ENCODE data around the gene GIGYF2.

Gene GIGYF2

GRCh38 chr2:232787806-232788205 lies 90.7 kb downstream of the GIGYF2 start:
- no peak for DNase-seq (ENCODE audit: low read depth)
- no peak for TF ChIP-seq CTCF (IDR thresholded peaks at IDR 0.05; ENCODE audit: insufficient read depth, low read depth, low read length, missing control alignments)
- no peak overlapping the region for H3K4me3 ChIP-seq (ENCODE audit: low read length)

GRCh38 chr2:232789082-232789481 lies 92.0 kb downstream of the GIGYF2 start:
- H3K4me3 ChIP-seq (ENCODE audit: low read length), result no peak overlapping the region
- no peak for DNase-seq (ENCODE audit: low read depth)
- no peak for TF ChIP-seq CTCF (IDR thresholded peaks at IDR 0.05; ENCODE audit: insufficient read depth, low read depth, low read length, missing control alignments)

DNA sequence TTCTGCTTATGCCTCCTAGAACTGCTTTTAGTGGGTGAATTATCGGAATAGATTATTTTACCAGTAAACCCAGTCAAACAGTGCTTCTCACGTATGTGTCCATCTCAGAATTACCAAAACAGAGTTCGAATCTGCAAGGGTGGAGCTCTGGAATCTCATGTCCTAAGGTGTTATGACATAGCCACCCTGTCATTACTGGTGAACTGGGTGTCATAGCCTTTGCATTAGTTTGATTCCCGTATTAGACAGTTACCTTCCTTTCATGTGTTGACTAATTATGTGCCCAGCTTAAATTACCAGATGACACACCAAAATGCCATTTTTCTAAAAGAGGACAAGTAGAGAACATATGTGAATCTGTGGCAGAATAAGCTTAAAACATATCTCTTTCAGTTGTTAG lies 94.4 kb downstream of the GIGYF2 start:
- TF ChIP-seq CTCF (IDR thresholded peaks at IDR 0.05; ENCODE audit: insufficient read depth, low read depth, low read length, missing control alignments), result no peak
- no peak for DNase-seq (ENCODE audit: low read depth)
- no peak overlapping the region for H3K4me3 ChIP-seq (ENCODE audit: low read length)

DNA sequence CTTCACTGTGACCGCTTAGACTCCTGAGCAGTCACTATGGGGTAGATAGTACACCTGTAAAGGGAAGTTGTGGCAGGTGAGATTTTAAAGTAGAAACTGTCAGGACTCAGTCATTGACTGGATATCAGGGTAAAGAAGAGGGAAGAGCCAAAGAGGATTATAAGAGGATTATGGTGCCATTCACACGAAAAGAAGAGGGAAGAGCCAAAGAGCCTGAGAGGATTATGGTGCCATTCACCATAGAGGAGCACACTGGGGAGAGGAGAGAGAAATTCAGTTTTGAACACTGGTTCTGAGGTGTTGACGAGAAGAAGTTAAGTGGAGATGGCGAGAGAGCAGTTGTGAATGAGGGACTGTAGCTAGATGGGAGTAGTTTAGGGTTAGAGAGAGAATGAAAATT lies 96.1 kb downstream of the GIGYF2 start:
- DNase-seq (ENCODE audit: low read depth), result no peak
- no peak for TF ChIP-seq CTCF (IDR thresholded peaks at IDR 0.05; ENCODE audit: insufficient read depth, low read depth, low read length, missing control alignments)
- no peak overlapping the region for H3K4me3 ChIP-seq (ENCODE audit: low read length)

DNA sequence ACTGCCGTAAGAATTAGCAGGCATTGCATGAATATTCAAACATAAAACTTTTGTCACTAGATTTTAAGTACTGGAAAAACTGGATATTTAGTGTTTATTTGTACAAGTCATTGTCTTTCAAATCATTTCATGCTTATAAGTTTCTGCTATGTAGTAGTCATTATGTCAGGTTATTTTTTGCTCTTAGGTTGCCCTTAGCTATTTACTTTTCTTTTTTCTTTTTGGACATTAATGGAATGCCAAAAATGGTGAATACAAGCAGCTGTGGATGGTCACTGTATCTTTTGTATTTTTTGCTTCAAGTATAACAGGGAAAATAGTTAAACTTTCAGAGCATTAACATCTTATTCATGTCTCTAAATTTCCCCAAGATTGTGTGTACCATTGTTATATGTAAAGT lies 97.8 kb downstream of the GIGYF2 start:
- DNase-seq (ENCODE audit: low read depth), result no peak
- no peak for TF ChIP-seq CTCF (IDR thresholded peaks at IDR 0.05; ENCODE audit: insufficient read depth, low read depth, low read length, missing control alignments)
- H3K4me3 ChIP-seq (ENCODE audit: low read length), result no peak overlapping the region

DNA sequence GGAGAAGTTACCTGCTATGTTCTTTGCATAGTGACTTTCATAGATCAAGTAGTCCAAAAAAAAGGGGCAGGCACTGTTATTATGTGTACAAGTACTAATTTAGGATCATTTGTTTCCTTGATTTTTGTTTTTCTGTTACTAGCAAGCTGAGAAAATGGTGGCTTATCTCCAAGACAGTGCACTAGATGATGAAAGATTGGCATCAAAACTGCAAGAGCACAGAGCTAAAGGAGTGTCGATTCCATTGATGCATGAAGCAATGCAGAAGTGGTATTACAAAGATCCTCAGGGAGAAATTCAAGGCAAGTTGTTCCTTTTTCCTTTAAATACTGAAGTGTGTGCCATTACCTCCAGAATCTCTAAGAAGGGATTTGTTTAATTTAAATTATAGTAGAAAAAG lies 98.8 kb downstream of the GIGYF2 start:
- DNase-seq (ENCODE audit: low read depth), result no peak
- H3K4me3 ChIP-seq (ENCODE audit: low read length), result no peak overlapping the region

More for the DNA sequence above, 98.8 kb downstream of the GIGYF2 start:
- TF ChIP-seq CTCF (IDR thresholded peaks at IDR 0.05; ENCODE audit: insufficient read depth, low read depth, low read length, missing control alignments), result no peak

All from epithelial cell of esophagus (primary cell).